HG03175 (cell line): ENCODE measurements around the gene VENTX.

ENCODE experiments used
- ATAC-seq: cut with Tn5 transposase; IDR thresholded peaks from one replicate; pipeline ENCODE4 v1.9.1; 2021; ENCODE audit warnings: mild to moderate bottlenecking, moderate library complexity; ENCODE audit not compliant: unreplicated experiment

VENTX gene

DNA sequence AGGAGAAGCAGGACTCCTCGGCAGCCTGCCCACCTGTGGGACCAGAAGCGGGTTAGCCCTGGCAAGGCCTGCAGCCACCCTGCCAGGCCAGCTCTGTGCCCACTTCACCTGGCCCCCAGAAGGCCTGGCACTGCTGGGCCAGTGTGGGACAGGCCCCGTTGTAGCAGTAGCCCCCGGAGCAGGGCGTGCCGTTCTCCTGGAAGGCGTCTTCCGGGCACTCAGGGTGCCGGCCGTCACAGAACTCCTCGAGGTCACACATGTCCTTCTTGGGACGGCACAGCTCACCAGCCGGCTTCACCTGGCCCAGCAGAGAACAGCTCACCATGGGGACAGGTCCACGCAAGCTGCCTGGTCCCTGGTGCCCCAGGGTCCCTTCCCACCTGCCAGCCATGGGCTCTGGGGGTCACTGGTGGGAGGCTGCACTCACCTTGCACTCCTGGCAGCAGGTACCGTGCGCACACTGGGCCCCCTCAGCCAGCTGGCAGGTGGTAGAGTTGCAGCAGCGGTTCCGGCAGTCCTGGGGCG, 33.2 kb downstream of the VENTX start:
- no peak for ATAC-seq

DNA sequence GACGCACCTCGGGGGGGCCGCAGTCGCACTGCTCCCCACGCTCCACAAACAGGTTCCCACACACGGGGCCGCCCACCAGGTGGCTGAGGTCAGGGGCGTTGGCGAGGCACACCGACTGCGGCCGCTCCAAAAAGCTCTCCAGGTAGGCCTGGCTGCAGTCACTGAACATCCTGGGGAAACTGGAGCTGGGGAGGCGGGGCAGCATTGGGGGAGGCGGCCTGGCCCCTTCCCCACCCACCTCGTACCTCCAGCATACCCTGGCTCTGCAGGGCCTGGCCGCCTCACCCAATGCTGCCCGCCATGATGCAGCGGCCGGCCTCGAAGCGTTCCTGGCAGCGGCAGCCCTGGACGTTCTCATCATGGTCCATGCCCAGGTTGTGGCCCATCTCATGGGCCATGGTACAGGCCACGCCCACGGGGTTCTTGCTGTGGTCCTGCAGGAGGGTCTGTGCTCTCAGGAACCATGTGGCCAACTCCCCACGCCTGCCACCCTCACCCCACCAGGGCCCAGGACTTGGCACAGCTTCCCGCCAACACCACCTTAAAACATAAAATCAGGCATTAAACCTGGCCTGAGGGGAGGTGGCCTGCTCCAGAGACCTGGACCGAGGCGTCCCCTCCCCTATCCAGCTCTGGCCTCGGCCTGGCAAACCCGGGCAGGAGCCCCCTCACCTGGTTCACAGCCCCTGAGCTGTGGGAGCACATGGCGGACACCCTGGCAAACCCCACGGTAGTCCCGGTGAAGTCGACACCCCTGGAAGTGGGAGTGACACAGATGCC, 34.1 kb downstream of the VENTX start:
- no peak for ATAC-seq

GRCh38 chr10:133272301-133272963, 34.8 kb downstream of the VENTX start:
- no peak for ATAC-seq

DNA sequence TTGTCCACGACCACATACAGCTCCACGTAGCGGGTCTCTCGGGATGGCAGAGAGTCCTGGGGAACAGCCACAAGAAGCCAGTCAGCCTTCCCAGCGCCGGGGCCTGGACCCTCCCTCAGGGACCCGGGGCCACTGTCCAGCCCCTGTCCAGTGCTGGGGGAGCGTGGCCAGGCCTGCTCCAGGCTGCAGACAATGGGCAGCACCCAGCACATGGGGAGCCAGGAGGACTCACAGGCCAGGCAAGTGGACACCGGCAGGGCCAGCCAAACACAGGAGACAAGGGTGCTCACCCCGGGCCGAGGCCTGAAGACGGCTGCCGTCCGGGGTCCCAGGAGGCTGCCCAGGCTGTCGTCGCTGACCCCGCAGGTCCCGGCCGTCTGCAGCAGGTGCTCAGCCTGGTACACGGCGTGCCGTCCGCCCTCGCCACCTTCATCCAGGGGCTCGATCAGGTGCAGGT, 35.3 kb downstream of the VENTX start:
- no peak for ATAC-seq

GRCh38 chr10:133273534-133274143, 36.0 kb downstream of the VENTX start:
- ATAC-seq, result no peak

DNA sequence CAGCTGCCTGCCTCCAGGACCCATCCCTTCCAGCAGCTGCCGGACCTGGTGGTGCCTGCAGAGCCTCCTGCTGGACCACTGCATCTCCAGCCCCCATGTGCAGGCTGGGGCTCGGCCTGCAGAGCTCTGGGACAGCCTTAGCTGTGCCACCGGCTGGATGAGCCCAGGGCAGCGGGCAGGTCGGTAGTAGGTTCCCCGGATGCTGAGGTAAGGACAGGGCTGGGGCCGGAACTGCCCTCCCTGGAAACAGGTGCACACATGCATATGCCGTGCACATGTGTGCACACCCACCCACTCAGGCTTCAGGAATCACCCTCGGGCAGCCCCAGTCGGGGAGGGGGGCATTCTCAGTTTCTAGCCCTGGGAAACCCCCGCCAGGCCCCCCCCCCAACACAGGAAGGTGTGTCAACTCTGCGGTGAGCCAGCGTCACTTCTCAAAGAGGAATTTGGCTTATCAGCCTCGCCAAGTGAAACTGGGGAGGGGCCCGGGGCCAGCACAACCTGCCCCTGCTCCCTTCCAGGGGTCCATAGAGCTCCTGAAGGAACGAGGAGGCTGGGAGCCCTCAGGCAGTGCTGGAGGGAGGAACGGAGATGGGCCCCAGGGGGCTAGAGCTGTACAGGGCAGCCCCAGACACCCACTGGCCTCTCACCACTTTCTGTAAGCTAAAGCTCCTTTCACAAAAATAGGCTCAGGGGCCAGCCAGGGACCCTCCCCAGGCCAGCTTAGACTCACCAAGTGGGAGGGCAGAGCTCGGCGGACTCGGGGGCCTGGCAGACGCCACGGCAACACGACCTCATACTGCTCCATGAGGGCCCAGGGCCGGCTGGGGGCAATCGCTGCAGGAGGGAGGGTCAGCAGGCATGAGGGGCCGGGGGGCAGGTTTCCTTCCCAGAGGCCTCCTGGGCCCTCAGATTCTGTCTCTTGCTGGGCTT, 37.4 kb downstream of the VENTX start:
- peak; percentile 48 for ATAC-seq

DNA sequence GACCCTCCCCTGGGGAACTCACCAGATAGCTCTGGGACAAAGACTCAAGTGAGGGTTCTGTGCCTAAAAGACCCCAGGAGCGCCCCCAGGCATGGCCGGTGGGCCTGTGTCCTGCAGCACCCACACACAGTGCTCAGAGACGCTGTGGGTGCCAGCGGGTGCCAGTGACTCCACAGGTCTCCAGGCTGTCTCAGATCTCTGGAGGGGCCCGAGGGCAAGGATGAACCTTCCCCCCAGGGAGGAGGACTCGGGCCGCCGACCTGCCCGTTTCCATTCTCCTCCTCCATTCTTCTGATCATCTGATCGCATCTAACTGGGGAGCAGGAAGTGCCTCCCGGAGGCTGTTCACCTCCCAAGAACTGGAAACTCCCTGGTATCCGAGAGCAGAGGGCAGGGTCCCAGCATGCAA, 38.0 kb downstream of the VENTX start:
- ATAC-seq, result peak; percentile 39

DNA sequence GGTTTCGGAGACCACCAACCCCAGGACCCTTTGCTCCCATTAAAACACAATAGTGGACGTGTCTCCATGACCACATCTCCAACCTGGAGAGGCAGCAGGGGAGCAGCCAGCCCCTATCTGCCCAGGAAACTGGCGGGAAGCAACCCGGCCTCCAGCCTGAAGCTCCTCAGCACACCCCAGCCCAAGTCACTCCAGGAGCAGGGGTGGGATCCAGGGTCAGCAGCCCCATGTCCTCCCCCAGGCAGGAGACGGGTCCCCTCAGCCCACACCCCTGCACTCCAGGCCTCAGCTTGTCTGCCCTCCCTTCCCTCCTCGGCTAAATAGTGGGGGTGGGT, 38.4 kb downstream of the VENTX start:
- no peak for ATAC-seq

DNA sequence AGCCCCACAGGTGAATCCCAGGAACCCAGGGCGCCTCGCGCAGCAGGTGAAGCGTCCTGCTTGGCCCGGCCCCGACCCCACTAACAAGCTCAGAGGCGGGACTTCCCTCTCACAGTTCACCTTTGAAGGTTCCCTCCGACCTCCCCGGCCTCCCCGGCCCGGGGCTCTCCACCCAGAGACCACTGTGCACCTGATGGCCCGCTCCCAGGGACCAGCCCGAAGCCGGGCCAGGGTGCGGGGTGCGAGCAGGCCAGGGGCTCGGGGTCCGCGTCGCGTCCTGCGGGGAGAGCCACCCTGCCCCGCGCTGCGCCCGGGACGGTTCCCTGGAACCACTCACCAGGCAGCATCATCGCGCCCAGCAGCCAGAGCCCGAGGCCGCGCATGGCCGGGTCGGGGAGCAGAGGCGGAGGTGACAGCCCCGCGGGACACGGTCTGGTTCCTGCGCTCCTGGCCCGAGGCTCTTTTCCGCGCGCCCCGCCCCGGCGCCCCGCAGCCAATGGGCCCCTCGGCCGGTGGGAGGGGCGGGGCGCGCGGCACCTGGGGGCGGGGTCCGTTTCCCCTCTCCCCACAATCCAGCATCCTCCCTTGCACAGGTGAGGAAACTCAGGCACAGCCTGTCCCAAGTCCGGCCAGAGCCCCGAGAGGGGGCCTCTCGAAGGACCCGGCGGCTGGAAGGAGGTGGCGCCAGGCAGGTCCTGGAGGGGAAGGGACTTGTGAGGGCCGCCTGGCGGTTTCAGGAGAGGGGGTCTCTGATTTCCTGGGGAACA, 39.0 kb downstream of the VENTX start, which contains the start of gene ADAM8:
Gene ADAM8, minus strand, starts transcription at position 434 of the 767 bp plus-strand sequence. Its CDS starts 51 bp downstream, at position 383.
- ATAC-seq, result peak; percentile 52

DNA sequence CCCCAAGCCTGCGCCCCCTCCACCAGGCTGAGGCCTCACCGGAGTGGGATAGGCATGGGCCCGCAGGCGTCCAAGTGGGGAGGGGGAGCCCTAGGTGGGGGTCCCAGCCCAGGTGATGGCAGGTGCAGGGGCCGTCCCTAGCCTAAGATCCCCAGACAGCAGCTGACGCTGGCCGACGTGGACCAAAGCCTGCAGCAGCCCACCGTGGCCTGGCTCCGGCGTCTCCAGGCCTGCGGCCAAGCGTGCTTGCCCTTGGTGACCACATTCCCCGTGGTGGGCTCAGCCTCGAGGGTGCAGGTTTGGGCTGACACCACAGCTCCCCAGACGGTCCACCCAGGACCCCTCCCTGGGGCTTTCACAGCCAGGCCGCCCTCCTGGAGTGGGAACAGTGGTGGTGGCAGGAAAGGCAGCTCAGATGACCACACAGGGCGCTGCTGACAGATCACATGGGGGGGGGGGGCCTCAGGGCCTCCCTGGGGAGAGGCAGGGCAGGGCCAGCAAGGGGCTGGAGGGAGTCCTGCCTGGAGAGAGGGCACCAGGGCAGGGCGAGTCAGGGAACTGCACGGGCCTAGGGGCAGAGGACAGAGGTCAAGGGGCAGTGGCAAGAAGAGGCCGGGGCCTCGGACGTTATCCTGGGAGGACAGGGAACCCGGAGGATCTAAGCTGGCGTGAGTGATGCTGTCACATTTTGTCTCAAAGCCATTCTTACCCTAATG, 39.8 kb downstream of the VENTX start:
- ATAC-seq, result no peak

DNA sequence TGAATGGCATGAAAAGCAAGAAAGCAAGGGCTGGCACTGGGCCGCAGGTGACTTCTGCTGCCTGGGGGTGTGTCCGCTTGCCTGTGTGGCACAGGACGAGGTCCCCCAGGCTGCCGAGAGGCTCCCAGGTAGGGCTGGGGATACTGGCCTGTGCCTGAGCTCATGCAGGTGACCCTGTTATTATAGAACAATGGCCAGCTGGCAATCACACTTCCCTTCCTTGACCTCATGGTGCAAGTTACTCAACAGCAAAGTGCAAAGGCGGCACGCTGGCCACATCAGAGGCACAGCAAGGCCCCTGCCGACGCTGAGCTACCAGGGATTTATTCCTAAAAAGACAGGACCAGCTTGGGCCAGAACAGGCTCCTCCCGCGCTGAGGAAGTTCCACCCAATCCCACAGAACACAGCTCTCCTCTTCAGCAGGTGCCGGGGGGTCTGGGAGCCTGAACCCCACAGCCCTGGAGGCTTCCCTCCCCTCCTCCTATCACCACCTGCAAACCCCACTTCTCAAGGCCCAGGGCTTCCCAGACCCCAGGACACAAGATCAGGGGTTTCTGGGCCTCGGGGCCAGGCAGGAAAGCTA, 40.4 kb downstream of the VENTX start:
- ATAC-seq, result no peak

DNA sequence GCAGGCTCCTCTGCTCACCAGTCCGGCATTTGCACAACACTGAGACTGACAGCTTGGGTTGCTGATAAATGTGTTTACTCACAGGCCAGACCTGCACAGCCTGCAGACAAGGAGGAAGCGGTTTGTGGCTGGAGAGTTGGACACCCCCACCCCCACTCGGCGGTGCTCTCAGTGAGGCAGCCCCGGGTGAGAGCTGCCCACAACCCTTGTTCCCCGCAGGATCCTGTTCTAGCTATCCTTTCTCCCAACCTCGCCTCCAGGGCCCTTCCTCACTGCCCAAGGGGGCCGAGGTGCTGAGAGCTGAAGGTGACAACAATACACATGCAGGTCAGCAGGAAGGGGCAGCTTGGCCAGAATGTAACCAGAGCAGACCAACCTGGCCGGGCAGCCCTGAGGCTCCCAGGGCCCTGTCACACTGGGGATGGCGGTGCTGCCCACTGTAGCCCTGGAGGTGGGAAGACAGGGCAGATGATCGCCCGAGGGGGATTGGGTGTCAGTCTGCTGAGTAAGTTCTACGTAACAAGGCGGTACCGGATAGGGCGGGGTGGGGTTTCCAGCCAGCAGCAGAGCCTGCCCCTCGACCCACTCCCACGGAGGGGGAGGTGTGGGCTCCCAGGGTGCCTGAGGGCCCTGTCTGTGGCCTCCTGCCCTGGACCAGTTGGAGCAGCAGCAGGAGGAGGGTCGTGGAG, 41.1 kb downstream of the VENTX start:
- ATAC-seq, result peak; percentile 41

- no peak for ATAC-seq
Measured at GRCh38 chr10:133279326-133280226, 41.9 kb downstream of the VENTX start.

DNA sequence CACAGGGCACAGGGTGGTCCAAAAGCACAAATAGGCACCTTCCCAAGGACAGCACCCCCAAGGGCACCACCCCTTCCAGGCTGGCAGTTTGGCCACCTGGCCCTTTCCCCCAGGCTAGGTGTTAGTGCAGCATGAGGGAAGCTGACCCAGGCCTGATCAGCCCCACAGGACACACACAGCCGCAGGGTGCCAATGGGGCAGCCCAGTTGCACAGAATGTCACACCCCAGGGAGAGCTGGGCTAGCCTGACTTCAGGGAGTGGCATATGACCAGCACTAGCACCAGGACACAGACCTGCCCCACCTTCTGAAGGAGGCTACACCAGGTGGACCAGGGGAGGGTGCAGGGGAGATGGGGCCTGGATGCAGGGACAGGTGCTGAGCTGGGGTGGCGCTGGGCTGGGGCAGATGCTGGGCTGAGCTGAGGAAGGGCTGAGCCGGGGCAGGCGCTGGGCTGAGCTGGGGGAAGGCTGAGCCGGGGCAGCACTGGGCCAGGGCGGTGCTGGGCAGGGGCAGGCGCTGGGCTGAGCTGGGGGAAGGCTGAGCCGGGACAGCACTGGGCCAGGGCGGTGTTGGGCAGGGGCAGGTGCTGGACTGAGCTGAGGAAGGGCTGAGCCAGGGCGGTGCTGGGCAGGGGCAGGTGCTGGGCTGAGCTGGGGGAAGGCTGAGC, 42.9 kb downstream of the VENTX start:
- ATAC-seq, result no peak

DNA sequence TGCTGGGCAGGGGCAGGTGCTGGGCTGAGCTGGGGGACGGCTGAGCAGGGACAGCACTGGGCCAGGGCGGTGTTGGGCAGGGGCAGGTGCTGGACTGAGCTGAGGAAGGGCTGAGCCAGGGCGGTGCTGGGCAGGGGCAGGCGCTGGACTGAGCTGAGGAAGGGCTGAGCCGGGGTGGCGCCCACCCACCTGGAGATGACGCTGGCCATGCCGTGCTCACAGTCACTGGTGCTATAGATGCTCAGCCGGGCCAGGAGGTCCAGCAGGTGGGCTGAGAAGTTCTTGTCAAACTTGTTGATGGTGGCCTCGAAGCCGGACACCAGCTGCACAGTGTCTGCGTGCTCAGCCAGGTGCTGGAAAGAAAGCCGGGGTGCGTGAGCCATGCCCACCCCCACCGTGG, 43.4 kb downstream of the VENTX start:
- no peak for ATAC-seq

- no peak for ATAC-seq
Measured at GRCh38 chr10:133281628-133282372, 44.1 kb downstream of the VENTX start.
